Stimulated activated naive CD8-positive, alpha-beta T cell treated with anti-CD3 and anti-CD28 coated beads, Interleukin-15, amount 100 ng/mL, for 72 hours (primary cell): Measurements from ENCODE around the gene P4HB.
A peak's percentile ranks its signal among the peaks of the same experiment; 100 is the strongest.

Experiments
- ATAC-seq: fragments of 150-1000 bp; cut with Tn5 transposase; 2 replicates; pipeline ENCODE4 v1.10.0; 2021; ENCODE audit warnings: mild to moderate bottlenecking, moderate library complexity
- DNase-seq, 2 donors: peaks; one replicate each; pipeline ENCODE4 v3.0.0; 2021 to 2022
- H3K27ac Mint-ChIP-seq, 2 donors: one replicate each; pipeline ENCODE4 v1.8.0; 2022; ENCODE audit warnings: mild to moderate bottlenecking in 2 of 2, mixed read lengths in 2 of 2, moderate library complexity in 2 of 2
- H3K27me3 Mint-ChIP-seq: one replicate; pipeline ENCODE4 v1.8.0; 2022; ENCODE audit warnings: mixed read lengths
- H3K4me1 Mint-ChIP-seq: one replicate; pipeline ENCODE4 v1.8.0; 2022; ENCODE audit warnings: mild to moderate bottlenecking, mixed read lengths
- H3K4me3 Mint-ChIP-seq, 2 donors: one replicate each; pipeline ENCODE4 v1.8.0; 2022; ENCODE audit warnings: mild to moderate bottlenecking in 2 of 2, mixed read lengths in 2 of 2, moderate library complexity in 1 of 2
- H3K9me3 Mint-ChIP-seq, 2 donors: one replicate each; pipeline ENCODE4 v1.8.0; 2022; ENCODE audit warnings: mixed read lengths in 2 of 2

The P4HB gene

DNA sequence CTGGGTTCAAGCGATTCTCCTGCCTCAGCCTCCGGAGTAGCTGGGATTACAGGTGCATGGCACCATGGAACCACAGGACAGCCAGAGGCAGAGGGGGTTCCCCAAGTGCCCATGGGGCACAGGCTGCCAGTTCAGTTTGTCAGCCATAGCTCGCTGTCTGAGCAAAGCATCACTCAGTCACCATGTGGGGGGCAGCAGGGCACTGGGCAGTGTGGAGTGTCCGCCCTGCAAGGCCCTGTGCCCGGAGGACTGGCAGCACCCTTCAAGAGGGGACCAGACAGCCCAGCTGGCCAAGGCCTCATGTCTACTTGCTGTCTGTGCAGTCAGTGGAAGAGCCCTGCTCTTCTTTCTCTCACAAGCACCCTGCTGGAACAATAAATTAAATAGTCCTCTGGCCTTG lies 24.6 kb upstream of the P4HB start:
- H3K27ac Mint-ChIP-seq: no peak overlapping the region
- H3K9me3 Mint-ChIP-seq: no peaks in the 10 kb centered on the region
- no peaks in the 10 kb centered on the region for H3K27me3 Mint-ChIP-seq
- no peak for DNase-seq
- H3K4me3 Mint-ChIP-seq: no peak overlapping the region
- peaks cover 34% of the 10 kb centered on the region for H3K4me1 Mint-ChIP-seq
- ATAC-seq: no peak

DNA sequence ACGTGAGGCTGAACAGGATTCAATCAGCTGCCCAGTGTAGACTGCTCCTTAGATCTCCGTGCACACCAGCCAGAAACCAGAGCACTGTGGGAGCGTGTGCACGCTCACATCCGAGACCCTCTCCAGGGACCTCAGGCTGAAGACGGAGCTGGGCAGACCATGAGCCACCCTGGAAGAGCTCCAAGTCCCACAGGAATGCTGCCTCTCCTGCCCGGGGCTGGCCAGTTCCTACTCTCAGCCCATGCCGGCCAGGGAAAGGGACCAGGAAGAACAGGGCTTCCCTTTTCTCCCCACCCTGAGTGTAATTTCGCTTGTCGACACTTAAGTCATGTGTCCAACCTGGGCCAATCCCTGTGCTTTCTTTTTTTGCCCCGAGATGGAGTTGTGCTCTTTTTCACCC lies 24.2 kb upstream of the P4HB start:
- ATAC-seq (peak; percentile 43), DNase-seq (no peak)
- Mint-ChIP-seq H3K4me3 (no peak overlapping the region), H3K27ac (no peak overlapping the region), H3K4me1 (peaks cover 32% of the 10 kb centered on the region), H3K9me3 (no peaks in the 10 kb centered on the region), H3K27me3 (no peaks in the 10 kb centered on the region)

DNA sequence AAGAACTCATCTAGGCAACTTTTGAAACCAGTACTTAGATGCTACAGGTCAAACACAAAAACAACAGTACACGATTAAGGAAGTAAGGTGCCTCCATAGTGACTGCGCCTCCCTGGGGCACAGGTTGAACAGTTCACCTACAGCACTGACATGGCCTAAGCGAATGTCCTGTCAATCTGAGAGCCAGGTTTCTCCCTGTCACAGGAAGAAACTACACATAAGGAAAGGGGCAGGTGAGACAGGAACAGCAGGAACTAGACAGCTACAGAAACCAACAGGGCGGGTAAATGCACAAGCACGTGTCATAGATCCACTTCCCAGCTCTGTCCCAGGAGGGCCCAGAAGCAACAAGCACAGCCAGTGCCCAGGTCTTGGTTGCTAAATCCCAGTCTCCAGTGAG lies 18.8 kb upstream of the P4HB start:
- H3K27me3 Mint-ChIP-seq: no peaks in the 10 kb centered on the region
- H3K27ac Mint-ChIP-seq: peak overlapping the region in 1 of 2 donors; percentile 86
- H3K4me3 Mint-ChIP-seq: no peak overlapping the region
- H3K4me1 Mint-ChIP-seq: peaks cover 16% of the 10 kb centered on the region
- DNase-seq (no peak), ATAC-seq (no peak)
- H3K9me3 Mint-ChIP-seq: no peaks in the 10 kb centered on the region

DNA sequence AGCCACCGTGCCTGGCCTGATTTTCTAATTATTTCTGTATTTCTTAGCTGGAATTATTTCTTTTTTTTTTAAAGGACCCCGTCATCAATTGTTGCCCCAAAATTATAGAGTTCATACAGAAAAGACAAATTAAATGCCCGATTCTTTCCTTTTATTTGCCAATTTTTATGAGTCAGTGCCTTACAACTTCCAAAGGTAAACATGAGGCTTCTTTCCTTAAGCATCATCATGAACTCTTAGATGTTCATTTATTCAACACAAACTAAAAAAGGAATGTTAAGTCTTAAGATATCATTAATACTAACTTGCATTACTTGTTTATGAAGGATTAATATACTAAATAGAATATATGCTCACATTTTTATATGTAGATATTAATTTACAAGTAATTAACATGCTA lies 18.0 kb upstream of the P4HB start:
- no peak for DNase-seq
- Mint-ChIP-seq H3K4me3 (no peak overlapping the region), H3K9me3 (no peaks in the 10 kb centered on the region)

DNA sequence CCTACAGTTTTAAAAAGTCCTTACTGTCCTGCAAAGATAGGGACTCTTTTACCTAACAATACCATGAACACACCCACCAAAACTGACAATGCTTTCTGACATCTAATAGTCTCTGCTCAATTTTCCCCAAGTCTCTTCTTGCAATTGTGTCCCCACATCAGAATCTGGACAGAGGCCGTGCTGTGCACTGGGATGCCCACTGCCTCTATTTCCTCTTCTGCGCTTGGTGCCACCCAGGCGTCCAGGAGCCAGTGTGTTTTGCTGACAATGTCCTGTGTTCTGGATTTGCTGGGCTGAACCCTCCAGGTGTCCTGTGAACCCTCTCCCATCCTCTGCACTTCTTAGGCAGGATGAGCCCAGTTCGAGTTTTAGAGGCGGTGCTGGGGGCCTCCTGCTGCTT lies 17.2 kb upstream of the P4HB start:
- H3K27ac Mint-ChIP-seq: no peak overlapping the region
- peaks cover 32% of the 10 kb centered on the region for H3K4me1 Mint-ChIP-seq
- H3K27me3 Mint-ChIP-seq: no peaks in the 10 kb centered on the region
- H3K9me3 Mint-ChIP-seq: no peaks in the 10 kb centered on the region
- H3K4me3 Mint-ChIP-seq: no peak overlapping the region
- ATAC-seq: no peak
- no peak for DNase-seq

More for the DNA sequence above, 18.0 kb upstream of the P4HB start:
- Mint-ChIP-seq H3K4me1 (peaks cover 25% of the 10 kb centered on the region), H3K27ac (no peak overlapping the region), H3K27me3 (no peaks in the 10 kb centered on the region)
- no peak for ATAC-seq

DNA sequence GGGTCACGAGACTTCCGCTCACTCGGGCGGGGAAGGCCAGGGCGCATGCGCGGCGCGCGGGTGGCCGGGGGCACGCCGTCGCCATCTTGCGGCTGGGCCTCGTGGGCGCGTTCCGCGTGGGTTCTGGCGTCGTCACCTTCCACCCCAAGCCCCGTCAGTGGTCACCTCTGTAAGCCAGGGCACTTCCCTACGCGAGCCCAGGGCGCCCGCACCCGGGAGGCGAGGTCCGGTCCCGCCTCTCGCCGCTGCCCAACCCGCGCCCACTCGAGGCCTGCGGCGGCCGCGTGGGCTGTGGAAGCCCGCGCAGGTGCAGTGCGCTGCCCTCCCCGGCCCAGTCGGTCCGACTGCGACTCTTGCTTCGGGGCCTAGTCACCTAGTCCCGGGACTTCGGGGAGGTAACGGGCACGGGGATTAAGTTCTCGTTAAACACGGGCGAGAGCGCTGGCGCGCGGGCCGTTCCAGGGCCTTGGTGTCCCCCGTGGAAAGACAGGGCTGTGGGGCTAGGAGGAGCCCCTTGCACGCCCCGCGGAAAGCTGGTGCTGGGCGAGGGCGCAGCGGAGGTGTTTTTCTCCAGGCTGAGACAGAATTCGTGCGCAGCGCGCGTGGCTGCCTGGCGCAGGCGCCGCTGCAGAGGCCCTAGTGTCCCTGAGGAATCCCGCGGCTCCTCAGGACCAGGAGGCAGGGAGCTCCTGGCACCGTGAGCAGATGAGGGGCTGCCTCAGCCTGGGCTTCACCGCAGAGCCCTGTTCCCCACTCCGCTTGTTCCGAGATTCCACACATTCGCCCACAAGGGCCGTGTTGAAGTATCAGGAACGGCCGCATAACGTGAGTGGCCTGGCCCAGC lies 11.3 kb upstream of the P4HB start:
- DNase-seq: peak; percentile 93 to 95
- Mint-ChIP-seq H3K4me3 (peak overlapping the region; percentile 88 to 90), H3K4me1 (peaks cover 64% of the 10 kb centered on the region), H3K27me3 (no peaks in the 10 kb centered on the region), H3K27ac (peak overlapping the region; percentile 98), H3K9me3 (no peaks in the 10 kb centered on the region)
- ATAC-seq: no peak

DNA sequence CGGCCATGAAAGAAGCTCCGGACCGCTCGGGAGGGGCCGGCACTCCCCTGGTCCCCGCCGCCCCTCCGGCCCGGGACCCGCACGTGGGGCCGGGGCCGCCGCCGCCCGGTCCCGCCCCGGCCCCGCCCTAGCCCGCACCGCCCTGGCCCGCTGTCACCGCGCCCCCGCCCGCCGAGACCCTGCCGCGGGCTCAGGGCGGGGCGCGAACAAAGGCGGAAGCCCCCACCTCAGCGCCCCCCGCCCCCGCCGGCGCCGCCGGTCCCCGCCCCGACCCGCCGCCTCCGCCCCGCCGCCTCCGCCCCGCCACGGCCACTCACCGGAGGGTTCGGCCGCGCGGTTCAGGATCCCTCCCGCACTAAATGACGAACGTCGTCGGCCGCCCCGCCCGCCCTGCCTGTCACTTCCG lies 10.6 kb upstream of the P4HB start, which contains the start of gene ARHGDIA:
TSS of gene ARHGDIA (minus strand) at position 357 of the 406 bp plus-strand sequence. CDS start 1,407 bp downstream, outside the sequence.
- peak; percentile 66 for ATAC-seq
- Mint-ChIP-seq H3K27ac (peak within 1 kb of the TSS; percentile 98), H3K4me3 (peak within 1 kb of the TSS; percentile 88 to 95), H3K9me3 (no peaks in the 10 kb centered on the region), H3K4me1 (peaks cover 70% of the 10 kb centered on the region), H3K27me3 (no peaks in the 10 kb centered on the region)
- no peak for DNase-seq

DNA sequence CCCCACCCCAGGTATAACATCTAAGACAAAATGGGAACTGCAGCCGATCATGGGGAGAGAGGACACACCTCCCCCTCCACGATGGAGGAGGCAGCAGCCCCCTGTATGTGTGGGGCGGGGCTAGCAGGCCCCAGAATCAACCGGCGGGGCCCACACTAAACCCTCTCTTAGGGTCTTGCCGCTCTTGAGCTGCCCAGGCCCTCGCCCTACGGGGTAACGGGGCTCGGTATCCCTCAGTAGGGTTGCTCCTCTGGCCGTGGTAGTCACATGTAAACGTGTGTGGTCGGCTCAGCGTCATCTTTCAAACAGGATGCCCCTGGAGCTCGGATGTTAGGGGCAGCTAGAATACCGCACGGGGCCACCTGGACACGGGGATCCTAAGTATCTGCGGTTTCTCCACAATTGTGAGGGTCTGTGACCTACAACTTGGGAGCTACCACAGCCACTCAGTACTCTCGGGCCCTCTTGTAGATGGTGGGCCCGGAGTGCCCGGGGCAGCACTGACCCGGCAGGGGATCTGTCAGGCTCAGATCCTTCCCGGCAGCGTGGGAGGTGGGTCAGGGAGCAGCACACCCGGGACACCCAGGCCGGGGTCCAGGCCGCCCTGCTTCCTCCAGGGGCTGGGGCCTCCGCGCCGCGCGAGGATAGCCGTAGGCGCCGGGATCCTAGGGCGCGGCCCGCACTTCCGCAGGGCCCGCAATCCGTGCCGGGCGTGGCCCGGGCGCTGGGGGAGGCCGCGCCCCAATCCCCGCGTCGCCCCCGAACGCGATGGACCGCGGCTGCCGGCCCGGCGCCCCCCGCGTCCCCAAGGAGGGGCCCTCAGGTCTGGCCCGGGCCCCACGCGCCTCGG lies 10.0 kb upstream of the P4HB start:
- ATAC-seq (peak; percentile 52), DNase-seq (peak; percentile 48 to 66)
- peak overlapping the region; percentile 92 to 97 for H3K27ac Mint-ChIP-seq
- H3K9me3 Mint-ChIP-seq: no peaks in the 10 kb centered on the region
- peak overlapping the region; percentile 88 to 95 for H3K4me3 Mint-ChIP-seq
- H3K4me1 Mint-ChIP-seq: peaks cover 76% of the 10 kb centered on the region
- H3K27me3 Mint-ChIP-seq: no peaks in the 10 kb centered on the region

DNA sequence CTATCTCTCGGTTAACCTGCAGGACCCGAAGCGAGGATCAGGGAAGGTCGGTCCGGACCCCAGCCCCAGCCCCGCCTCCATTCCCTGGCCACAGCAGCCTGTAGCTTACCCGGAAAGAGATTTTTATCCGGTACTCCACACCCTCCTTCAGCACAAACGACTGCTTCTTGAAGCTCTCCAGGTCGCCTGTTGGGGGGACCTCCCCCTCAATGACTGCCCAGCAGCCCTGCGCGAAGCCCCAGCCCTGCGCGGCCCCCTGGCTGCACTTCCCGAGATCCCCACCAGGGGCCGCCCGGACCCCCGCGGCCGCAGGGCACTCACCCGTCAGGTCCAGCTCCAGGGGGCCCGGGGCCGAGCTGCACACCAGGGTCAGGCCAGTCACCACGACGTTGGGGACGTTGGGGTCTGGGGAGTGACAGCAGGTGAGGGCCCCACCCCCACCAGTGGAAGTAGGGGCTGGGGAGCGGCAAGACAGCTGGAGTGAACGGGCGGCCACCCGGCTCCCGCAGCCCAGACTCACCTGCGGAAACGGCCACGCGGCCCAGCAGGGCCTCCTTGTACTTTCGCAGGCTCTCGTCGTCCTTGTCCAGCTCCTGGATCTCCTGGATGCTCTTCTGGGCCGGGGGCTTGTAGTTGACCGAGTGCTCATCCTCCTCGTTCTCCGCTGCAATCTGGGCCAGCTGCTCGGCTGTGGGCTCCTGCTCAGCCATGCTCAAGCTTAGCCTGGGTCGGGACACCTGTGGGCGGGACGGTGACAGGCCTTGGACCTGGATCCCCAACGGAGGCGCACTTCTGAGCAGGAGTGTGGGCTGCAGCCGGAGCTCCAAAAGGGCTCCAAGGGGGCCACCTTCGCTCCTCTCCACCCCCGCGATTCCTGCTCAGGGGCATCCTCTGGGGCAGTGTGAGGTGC lies 9.1 kb upstream of the P4HB start:
- Mint-ChIP-seq H3K27ac (peak overlapping the region; percentile 92 to 97), H3K27me3 (no peaks in the 10 kb centered on the region), H3K9me3 (no peaks in the 10 kb centered on the region), H3K4me1 (peaks cover 80% of the 10 kb centered on the region), H3K4me3 (peak overlapping the region; percentile 88 to 95)
- ATAC-seq: peak; percentile 11
- DNase-seq: peak; percentile 56 to 65

DNA sequence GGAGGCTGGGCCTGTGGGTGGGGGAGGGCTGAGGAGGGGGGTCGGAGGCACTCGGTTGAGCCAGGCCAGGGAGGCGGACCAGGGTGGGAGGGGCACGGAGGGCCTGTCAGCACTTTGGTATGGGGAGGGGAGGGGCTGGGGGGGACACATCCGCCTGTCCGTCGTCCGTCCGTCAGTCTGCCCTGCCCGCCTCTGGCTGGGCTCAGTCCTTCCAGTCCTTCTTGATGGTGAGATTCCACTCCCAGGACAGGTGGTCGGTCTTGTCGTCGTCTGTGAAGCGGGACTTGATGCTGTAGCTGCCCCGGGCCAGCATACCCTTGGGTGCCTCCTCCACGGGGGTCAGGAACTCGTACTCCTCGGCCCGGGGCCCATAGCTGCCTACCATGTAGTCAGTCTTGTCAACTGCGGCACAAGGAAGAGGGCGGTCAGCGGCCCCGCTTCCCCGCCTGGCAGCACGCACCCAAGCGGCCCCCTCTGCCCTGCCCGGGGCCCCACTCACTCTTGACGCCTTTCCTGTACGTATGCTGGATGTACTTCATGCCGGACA lies 8.4 kb upstream of the P4HB start:
- Mint-ChIP-seq H3K27ac (peak overlapping the region in 1 of 2 donors; percentile 97), H3K4me1 (peaks cover 80% of the 10 kb centered on the region), H3K4me3 (peak overlapping the region; percentile 88 to 95), H3K27me3 (no peaks in the 10 kb centered on the region), H3K9me3 (no peaks in the 10 kb centered on the region)
- DNase-seq (no peak), ATAC-seq (no peak)

DNA sequence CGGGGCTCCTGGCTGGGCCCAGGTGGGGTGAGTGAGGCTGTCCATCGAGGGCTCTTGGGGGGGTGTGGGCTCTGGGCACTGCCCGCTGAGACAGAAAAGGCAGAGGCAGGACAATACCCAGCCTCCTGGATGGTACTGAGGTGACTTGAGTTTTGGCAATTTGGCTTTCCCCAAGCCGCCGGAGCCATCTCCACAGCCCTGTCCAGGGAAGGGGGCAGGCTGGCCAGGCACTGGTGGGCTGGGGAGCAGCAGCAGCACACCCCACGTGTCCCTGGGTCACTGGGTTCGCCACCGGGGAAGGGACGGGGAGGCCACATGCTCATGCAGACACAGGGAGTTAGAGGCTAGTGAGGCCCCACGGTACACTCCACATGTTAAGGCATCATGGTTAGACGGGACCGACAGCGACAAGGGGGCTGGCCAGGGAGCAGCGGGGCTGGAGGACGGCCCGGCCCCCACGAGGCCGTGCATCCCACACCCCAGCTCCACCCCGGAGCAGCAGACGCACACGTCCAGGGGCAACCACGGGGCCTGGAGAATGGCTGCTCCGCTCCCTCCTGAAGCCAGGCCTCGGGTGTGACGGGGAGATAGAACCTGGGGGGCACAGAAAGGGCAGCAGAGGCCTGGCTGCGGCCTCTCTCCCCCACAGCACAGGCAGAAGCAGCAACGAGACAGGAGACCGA lies 7.8 kb upstream of the P4HB start:
- Mint-ChIP-seq H3K27ac (peak overlapping the region in 1 of 2 donors; percentile 95), H3K27me3 (no peaks in the 10 kb centered on the region)

DNA sequence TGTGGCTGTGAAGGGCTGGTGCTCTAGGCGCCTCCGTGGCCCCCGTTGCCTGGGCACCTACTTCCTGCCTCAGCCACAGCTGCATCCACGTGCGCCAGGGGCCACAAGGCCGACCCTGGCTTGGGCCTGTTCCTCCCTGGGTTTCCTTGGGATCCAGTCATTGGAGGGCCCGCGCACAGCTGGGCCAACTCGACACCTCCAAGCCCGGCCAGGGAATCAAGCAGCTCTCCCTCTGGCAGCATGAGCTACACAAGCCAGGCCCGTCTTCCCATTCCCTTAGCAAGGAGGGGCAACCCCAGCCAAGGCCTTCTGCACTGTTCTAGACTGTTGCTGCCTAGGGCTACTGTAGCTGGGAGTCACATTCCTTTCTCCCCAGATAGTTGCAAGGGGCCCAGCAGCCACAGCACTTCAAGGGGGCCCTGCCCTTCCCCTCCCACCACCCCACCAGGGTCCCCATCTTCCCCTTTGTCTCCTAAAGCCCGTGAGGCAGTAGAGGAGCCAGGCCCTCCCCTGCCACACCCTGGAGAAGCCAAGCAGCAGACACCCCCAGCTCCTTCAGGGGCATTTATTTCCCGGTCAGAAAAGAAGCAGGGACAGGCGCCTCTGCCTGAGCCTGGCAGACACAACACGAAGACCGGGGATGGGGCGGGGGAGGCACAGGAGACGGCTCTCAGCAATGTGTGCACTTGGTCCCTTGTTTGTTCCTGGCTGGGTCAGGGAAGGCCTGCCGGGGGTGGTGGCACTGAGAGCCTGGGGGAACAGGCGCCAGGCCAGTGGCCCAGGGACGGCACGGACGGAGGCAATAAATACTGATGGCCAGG lies 7.0 kb upstream of the P4HB start:
- H3K27me3 Mint-ChIP-seq: no peaks in the 10 kb centered on the region
- DNase-seq (peak; percentile 15 to 29), ATAC-seq (no peak)
- H3K27ac Mint-ChIP-seq: peak overlapping the region; percentile 31 to 95
- no peaks in the 10 kb centered on the region for H3K9me3 Mint-ChIP-seq
- H3K4me3 Mint-ChIP-seq: peak overlapping the region in 1 of 2 donors; percentile 54
- H3K4me1 Mint-ChIP-seq: peaks cover 79% of the 10 kb centered on the region

More for the DNA sequence above, 7.8 kb upstream of the P4HB start:
- DNase-seq: peak in 1 of 2 donors; percentile 31
- peak overlapping the region in 1 of 2 donors; percentile 55 for H3K4me3 Mint-ChIP-seq
- peaks cover 80% of the 10 kb centered on the region for H3K4me1 Mint-ChIP-seq
- ATAC-seq: no peak
- H3K9me3 Mint-ChIP-seq: no peaks in the 10 kb centered on the region

DNA sequence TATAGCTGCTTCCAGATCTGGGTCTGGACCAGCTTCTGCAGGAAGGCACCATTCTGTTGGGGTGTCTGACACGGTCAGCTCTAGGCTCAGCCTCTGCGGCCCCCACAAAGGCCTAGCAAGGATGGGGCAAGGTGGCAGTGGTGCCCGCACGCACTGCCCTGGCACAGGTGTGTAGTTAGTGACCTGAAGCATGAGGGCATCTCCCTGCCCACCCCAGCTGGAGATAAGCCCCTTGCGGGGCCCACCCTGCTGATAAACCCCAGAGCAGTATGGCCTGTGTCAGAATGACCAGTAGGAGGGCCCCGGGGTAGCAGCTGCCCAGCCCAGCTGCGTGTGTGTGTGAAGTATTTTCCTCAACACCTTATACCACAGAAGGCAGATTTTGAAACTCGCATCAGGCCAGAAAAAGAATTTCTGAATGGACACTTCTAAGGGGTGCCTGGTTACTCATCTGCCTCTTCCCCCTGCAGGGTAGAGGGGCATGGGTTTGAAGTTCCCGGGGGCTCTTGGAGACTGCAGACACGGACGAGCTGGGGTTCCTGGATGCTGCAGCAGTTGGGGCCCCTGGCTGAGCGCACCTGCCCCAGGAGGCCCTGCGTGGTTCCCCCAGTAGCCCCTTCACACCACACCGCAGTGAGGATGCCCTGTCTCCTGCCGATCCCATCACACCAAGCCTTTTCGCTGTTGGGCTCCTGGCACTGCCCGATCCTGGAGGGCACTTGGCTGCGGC lies 6.3 kb upstream of the P4HB start:
- peak overlapping the region in 1 of 2 donors; percentile 54 for H3K4me3 Mint-ChIP-seq
- no peak for DNase-seq
- peaks cover 79% of the 10 kb centered on the region for H3K4me1 Mint-ChIP-seq
- H3K9me3 Mint-ChIP-seq: no peaks in the 10 kb centered on the region
- H3K27me3 Mint-ChIP-seq: no peaks in the 10 kb centered on the region
- no peak for ATAC-seq
- H3K27ac Mint-ChIP-seq: peak overlapping the region; percentile 31 to 95
